GM12801 (cell line): ENCODE results near the gene EPS8L2.

ENCODE experiments used
- TF ChIP-seq, protein P1 (sequence below): IDR thresholded peaks from one replicate; pipeline ENCODE4 v1.5.1; 2011; ENCODE audit warnings: control low read depth; ENCODE audit not compliant: insufficient read length; ENCODE audit errors: extremely low read depth

Gene EPS8L2

DNA sequence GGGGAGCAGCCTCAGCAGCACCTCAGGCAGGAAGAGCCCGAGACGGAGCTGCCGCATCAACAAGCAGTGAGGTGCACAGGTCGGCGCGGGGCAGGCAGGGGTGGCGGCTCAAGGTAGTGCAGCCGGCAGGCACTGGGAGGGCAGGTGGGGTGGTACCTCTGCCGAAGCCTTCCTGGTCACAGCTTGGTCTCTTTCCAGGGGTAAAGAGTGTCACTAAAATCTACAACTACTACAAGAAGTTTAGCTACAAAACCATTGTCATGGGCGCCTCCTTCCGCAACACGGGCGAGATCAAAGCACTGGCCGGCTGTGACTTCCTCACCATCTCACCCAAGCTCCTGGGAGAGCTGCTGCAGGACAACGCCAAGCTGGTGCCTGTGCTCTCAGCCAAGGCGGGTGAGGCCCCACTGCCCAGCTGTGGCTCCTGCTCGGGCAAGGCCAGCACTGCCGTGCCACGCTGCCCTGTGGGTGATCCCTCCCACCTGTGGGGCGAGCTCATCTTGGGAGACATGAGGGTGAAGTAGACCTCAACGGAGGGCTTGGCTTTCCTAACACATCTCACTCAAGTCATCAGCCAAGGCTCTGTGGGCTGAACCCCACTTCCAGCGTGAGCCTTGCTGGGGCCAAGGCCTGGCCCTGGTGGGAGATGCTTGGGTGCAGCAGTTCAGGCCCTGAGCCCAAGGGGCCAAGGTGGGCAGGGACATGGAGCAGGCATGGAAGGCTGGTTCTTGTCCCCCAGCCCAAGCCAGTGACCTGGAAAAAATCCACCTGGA, 57.7 kb downstream of the EPS8L2 start:
- TF ChIP-seq, protein P1, sequence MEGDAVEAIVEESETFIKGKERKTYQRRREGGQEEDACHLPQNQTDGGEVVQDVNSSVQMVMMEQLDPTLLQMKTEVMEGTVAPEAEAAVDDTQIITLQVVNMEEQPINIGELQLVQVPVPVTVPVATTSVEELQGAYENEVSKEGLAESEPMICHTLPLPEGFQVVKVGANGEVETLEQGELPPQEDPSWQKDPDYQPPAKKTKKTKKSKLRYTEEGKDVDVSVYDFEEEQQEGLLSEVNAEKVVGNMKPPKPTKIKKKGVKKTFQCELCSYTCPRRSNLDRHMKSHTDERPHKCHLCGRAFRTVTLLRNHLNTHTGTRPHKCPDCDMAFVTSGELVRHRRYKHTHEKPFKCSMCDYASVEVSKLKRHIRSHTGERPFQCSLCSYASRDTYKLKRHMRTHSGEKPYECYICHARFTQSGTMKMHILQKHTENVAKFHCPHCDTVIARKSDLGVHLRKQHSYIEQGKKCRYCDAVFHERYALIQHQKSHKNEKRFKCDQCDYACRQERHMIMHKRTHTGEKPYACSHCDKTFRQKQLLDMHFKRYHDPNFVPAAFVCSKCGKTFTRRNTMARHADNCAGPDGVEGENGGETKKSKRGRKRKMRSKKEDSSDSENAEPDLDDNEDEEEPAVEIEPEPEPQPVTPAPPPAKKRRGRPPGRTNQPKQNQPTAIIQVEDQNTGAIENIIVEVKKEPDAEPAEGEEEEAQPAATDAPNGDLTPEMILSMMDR: no peak

DNA sequence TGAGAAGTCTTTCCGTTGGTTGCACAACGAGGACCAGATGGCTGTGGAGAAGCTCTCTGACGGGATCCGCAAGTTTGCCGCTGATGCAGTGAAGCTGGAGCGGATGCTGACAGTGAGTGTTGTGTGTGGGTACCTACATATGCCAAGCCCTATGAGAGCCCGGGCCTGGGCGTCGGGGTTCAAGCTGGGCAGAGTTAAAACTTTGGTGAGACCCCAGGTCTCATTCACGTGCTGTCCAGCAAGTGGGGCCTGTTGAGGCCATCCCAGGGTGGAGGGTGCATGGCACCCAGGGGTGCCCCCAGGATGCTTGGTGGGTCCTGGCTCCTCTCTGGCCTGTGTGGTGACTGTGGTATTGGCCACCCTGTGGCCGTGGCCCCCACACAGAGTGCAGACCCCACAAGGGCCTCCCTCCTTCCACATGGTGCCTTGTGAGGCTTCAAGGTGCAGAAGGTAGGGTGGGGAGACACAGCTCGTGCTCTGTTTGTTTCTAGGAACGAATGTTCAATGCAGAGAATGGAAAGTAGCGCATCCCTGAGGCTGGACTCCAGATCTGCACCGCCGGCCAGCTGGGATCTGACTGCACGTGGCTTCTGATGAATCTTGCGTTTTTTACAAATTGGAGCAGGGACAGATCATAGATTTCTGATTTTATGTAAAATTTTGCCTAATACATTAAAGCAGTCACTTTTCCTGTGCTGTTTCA, 58.4 kb downstream of the EPS8L2 start:
- TF ChIP-seq, protein P1: no peak

DNA sequence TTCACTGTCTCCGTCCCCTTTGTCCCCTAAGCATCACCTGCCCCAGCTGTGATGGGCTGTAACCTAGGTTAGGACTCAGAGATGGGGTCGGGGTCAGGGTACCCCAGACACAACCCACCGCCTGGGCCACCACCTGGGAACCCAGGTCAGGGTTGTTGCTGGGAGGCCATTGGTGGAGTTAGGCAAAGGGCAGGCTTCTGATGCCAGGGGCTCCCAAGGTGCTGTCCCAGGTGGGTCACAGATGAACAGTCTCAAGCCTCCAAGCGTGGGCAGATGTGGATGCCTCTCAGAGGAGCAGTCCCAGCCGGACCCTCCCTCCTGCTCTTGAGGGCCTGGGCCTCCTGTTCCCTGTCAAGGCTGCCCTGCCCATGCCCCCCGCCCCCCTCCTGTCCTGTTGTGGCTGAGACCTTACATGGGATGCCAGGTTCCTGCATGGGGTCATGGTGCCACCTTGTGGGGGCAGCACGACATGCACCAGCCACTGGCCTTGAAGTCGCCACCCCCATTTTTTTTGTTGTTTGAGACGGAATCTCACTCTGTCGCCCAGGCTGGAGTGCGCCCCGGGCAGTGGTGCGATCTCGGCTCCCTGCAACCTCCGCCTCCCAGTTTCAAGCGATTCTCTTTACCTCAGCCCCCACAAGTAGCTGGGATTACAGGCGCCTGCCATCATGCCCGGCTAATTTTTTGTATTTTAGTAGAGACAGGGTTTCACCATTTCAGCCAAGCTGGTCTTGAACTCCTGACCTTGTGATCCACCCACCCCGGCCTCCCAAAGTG, 59.2 kb downstream of the EPS8L2 start:
- TF ChIP-seq, protein P1: no peak

DNA sequence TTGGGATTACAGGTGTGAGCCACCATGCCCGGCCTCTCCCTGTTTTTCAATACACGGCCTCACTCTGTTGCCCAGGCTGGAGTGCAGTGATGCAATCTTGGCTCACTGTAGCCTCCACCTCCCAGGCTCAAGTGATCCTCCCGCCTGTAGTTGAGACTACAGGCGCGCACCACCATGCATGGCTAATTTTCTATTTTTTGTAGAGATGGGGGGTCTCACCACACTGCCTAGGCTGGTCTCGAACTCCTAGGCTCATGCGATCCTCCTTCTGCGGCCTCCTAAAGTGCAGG, 59.7 kb downstream of the EPS8L2 start:
- TF ChIP-seq, protein P1: no peak

DNA sequence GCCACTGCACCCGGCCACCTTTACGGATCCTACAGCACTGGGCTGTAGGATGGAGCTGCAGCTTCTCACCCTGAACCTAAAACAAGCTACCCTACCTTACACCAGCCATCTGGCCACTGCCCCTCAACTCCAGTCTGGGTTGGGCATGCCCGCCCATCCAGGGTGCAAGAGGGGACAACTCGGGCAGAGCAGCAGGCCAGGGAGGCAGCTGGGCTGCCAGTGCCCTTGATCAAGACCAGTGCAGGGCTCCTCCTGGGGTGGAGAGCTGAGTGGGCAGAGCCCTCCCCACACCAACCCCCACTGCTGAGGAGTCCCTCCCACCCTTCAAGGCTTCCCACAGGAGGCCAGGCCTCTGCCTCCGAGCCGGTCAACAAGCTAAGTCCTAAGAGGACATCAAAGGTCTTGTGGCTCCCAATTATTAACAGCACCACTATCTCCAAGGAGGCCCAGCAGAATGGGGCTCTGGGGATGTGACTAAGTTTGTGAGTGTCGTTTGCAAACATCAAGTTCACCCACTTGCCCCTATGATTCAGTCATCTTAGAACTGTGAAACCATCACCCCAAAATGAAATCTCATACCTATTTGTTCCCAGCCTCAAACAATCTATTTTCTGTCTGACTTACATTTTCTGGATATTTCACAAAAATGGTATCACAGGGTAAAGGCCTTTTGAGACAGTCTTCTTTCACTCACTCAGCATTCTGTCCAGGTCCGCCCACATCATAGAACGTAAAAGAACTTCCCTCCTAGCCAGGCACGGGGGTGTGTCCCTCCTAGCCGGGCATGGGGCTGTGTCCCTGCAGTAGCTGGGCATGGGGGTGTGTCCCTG, 60.3 kb downstream of the EPS8L2 start:
- TF ChIP-seq, protein P1: no peak

DNA sequence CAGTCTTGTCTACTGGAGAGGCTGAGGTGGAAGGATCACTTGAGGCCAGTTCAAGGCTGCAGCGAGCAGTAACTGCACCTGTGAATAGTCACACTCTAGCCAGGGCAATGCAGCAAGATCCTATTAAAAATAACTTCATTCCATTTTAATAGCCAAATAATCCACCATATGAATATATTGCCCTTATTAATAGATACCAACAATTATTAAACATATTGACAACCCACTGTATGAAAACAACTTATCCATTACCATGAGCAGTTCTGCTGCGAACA, 60.8 kb downstream of the EPS8L2 start:
- TF ChIP-seq, protein P1: no peak

DNA sequence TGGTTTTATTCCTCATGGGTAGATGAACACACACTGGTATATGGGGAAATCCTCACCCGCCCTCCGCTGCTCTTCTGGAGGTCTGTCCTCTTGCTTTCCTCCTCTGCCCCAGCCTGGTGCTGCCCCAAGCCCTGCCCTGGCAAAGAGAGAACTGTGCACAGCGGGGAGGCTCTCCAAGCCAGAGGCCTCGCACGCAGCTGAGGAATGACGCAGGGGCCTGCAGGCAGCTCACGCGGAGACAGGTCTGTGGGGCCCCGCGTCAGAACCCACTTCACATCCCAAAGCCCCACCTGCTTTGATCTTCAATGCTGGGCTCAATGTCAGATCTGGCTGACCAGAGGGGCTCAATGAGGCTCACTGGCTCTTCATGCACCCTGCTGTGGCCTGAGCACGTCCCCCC, 61.2 kb downstream of the EPS8L2 start:
- TF ChIP-seq, protein P1: no peak
